ENCODE measurements around the gene AXL. TPM values are rescaled to one million over a fixed set of nuclear protein-coding genes. Genes with fewer than 3 reads are reported as not detected.

The AXL gene
- total and polyA plus RNA-seq, 2 experiments from 2014 or later, result 15.0 to 45.9 TPM

GRCh38 chr19:41225238-41226052 is 6.4 kb downstream of the AXL start:
- DNase-seq (ENCODE audit: low spot score), result peak; percentile 89
- 53% methylated on average over 27 of the region's 29 CpGs for WGBS (ENCODE audit: low lambda C conversion rate, missing lambda C conversion rate)
- Histone ChIP-seq H3K4me1 (ENCODE audit: insufficient read depth) (peaks cover 25% of the 10 kb centered on the region), H2AFZ (peak overlapping the region; percentile 40), H3K4me3 (peak overlapping the region; percentile 39), H4K20me1 (ENCODE audit: insufficient read depth, poor library complexity, severe bottlenecking) (no peaks in the 10 kb centered on the region), H3K27ac (peak overlapping the region; percentile 97), H3K79me2 (peaks cover 5% of the 10 kb centered on the region), H3K36me3 (replicated peaks; ENCODE audit: insufficient read depth, low read depth) (no peaks in the 10 kb centered on the region), H3K9me2 (replicated peaks; ENCODE audit: insufficient read depth) (no peaks in the 10 kb centered on the region), H3K4me2 (peak overlapping the region; percentile 79), H3K9me3 (ENCODE audit: low read depth) (no peaks in the 10 kb centered on the region), H3K27me3 (no peaks in the 10 kb centered on the region)
- no peak for TF ChIP-seq EZH2phosphoT487 (IDR thresholded peaks at IDR 0.05; ENCODE audit: low read depth, severe bottlenecking, unreplicated experiment)
- TF ChIP-seq EZH2 (IDR thresholded peaks at IDR 0.05; ENCODE audit: borderline replicate concordance), result no peak
- no peak for TF ChIP-seq CTCF (IDR thresholded peaks at IDR 0.05; ENCODE audit: poor library complexity)

GRCh38 chr19:41226053-41226873 is 7.2 kb downstream of the AXL start:
- no peaks in the 10 kb centered on the region for H3K9me2 ChIP-seq (replicated peaks; ENCODE audit: insufficient read depth)
- H3K4me2 ChIP-seq, result peak overlapping the region; percentile 79
- no peaks in the 10 kb centered on the region for H3K36me3 ChIP-seq (replicated peaks; ENCODE audit: insufficient read depth, low read depth)
- H3K27ac ChIP-seq, result peak overlapping the region; percentile 97
- H3K4me3 ChIP-seq, result peak overlapping the region; percentile 39
- peak overlapping the region; percentile 40 for H2AFZ ChIP-seq
- no peaks in the 10 kb centered on the region for H3K27me3 ChIP-seq
- H3K9me3 ChIP-seq (ENCODE audit: low read depth), result no peaks in the 10 kb centered on the region
- DNase-seq (ENCODE audit: low spot score), result peak; percentile 88
- H3K79me2 ChIP-seq, result peaks cover 3% of the 10 kb centered on the region
- no peaks in the 10 kb centered on the region for H4K20me1 ChIP-seq (ENCODE audit: insufficient read depth, poor library complexity, severe bottlenecking)
- peaks cover 21% of the 10 kb centered on the region for H3K4me1 ChIP-seq (ENCODE audit: insufficient read depth)
- 8% methylated on average over 45 of the region's 67 CpGs for WGBS (ENCODE audit: low lambda C conversion rate, missing lambda C conversion rate)
- TF ChIP-seq EZH2 (IDR thresholded peaks at IDR 0.05; ENCODE audit: borderline replicate concordance), result no peak
- peak; percentile 8 for TF ChIP-seq CTCF (IDR thresholded peaks at IDR 0.05; ENCODE audit: poor library complexity)

GRCh38 chr19:41226874-41227390 is 7.9 kb downstream of the AXL start:
- DNase-seq (ENCODE audit: low spot score), result no peak
- peak overlapping the region; percentile 79 for H3K4me2 ChIP-seq
- H3K9me2 ChIP-seq (replicated peaks; ENCODE audit: insufficient read depth), result no peaks in the 10 kb centered on the region
- 68% methylated on average over 9 of the region's 9 CpGs for WGBS (ENCODE audit: low lambda C conversion rate, missing lambda C conversion rate)
- peak overlapping the region; percentile 97 for H3K27ac ChIP-seq
- H3K4me1 ChIP-seq (ENCODE audit: insufficient read depth), result peaks cover 21% of the 10 kb centered on the region
- H3K79me2 ChIP-seq, result peaks cover 3% of the 10 kb centered on the region
- no peaks in the 10 kb centered on the region for H3K27me3 ChIP-seq
- no peaks in the 10 kb centered on the region for H4K20me1 ChIP-seq (ENCODE audit: insufficient read depth, poor library complexity, severe bottlenecking)
- peak overlapping the region; percentile 40 for H2AFZ ChIP-seq
- TF ChIP-seq CTCF (IDR thresholded peaks at IDR 0.05; ENCODE audit: poor library complexity) (no peak), EZH2 (IDR thresholded peaks at IDR 0.05; ENCODE audit: borderline replicate concordance) (no peak), EZH2phosphoT487 (IDR thresholded peaks at IDR 0.05; ENCODE audit: low read depth, severe bottlenecking, unreplicated experiment) (no peak)
- peak overlapping the region; percentile 39 for H3K4me3 ChIP-seq
- H3K9me3 ChIP-seq (ENCODE audit: low read depth), result no peaks in the 10 kb centered on the region
- H3K36me3 ChIP-seq (replicated peaks; ENCODE audit: insufficient read depth, low read depth), result no peaks in the 10 kb centered on the region
